GM21529 (cell line): Measurements from ENCODE around the gene MITF.

Experiments
- ATAC-seq: cut with Tn5 transposase; IDR thresholded peaks from one replicate; pipeline ENCODE4 v1.9.1; 2021; ENCODE audit not compliant: unreplicated experiment

MITF gene

DNA sequence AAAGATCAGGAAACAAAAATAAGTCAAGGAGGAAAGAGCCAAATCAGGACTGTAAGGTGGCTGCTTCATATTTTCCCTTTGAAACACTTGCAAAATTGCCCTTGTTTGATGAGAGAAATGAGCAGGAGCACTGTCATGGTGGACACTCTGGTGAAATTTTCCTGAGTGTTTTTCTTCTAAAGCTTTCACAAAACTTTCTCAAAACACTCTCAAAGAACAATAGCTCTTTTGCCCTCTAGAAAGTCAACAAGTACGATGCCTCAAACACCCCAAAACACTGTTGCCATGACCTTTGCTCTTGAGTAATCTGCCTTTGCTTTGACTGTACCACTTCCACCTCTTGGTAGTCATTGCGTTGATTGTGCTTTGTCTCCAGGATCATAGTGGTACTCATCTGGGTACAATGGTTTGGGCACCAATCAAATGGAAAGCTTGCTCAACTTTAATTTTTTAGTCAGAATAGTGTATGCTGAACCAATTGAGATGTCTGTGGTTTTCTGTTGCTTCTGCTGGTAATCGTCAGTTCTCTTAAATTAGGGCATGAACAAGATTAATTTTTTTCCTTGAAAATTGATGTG, 13.2 kb upstream of the MITF start:
- ATAC-seq = no peak

DNA sequence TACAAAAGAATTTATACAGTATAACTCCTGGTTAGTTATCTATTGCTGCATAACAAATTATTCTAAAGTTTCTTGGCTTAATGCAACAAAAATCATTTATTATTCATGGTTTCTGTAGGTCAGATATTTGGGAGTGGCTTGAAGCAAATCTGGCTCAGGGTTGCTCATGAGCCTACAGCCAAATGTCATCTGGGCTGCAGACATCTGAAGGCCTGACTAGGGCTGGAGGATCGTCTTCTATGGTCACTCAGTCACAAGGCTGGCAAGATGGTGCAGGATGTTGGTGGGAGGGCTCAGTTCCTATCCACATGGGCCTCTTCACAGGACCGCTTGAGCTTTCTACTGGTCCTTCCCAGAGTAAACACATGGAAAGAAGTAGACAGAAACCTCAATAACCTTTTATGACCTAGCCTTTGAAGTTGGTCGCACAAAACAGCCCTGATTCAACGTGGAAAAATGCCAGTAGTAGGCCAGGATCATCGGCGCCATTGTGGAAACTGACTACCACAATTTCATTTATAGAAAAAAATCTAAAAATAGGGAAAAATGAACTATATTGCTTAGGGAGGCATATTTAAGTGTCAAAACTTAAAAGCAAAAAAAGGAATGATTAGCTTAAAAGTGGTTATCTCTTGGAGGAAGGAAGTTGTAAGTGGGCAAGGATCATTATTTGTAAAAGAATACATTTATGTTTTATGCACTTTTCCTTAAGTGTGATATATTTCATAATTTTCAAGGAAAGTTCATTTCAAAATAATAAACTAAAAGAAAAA, 9.9 kb upstream of the MITF start:
- no peak for ATAC-seq

DNA sequence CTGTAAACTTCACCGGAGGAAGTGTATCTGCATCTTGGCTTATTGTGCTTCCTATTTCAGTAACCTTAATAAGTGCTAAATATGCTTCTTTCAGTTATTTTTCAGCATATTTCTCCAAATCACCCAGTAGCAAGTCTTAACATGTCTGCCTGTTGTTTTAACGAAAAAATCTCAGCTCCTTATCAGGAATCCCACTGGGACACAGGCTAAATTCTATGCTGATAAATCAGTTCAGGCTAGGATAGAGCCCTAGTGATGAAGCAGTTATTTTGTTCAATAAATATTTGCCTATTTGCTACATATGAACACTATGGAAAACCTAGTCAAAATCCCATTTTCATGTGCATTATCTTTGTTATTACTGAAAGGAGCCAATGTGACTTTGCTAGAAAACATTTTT, 8.2 kb upstream of the MITF start:
- no peak for ATAC-seq

DNA sequence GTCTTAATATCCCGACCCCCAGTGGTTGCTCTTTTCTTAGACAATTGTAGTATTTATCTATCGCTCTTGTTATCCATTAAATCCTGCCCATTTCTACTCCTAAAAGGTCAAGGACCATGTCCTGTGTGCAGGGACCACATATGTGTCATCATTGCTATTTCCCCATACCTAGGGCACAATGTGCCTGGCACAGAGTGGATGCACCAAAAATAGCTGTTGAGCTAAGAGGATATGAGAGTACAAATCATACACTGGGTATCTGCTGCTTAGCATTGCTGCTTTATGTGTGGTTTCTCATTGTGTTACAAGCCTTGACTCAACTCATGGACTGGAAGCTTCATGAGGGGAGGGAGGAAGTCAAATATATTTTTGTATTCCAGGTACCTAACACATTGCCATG, 3.4 kb upstream of the MITF start:
- ATAC-seq = no peak

DNA sequence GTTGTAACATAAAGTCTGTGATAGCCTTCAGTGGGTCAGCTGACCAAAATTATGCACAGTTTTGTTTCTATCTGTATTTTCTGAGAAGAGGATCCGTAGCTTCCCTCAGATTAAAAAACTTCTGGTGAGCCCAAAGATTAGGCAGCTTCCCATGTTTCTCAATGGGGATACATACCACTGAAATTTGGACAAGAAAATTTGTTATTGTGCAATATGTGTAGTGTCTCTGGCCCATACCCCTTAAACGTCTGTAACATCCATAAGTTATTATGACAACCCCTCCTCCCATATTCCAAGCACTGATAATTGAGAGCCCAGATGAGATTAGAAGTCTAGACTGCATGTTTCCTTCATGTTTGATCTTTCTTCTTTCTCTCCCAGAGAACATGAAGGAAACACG, 1.9 kb upstream of the MITF start:
- ATAC-seq = no peak

DNA sequence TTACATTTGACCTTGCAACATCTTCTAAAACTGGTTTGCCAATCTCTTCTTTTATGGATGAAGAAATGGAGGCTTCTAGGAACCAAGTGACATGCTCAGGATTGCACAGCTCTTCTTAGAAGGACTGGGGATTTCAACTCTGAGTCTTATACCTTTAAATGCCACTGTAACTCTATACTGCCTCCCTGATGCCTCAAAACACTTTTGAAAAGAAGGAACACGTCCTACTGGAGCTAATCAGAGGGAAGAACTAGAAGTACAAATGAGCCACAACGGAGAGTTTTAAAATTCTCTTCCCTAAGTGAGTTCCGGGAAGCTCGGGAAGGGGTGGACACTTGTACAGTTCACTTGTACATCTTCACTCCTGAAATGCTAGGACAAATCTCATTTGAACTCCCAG, 949 bp upstream of the MITF start:
- no peak for ATAC-seq

DNA sequence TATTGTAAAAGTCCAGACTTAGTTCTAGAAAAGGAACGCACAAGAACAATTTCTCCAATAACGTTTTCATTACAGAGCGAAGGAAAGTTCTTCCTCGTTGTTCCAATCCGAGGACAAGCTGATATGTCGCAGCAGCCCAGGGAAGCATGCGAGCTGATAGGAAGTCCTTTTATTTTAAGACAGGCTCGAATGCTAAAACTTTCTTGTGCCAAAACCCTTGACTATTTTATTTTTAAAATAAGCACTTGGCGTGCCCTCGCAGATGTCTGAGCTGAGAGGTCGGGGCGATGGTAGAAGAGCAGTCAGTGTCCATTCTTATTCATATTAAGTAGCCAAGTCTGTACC, 433 bp upstream of the MITF start:
- no peak for ATAC-seq

DNA sequence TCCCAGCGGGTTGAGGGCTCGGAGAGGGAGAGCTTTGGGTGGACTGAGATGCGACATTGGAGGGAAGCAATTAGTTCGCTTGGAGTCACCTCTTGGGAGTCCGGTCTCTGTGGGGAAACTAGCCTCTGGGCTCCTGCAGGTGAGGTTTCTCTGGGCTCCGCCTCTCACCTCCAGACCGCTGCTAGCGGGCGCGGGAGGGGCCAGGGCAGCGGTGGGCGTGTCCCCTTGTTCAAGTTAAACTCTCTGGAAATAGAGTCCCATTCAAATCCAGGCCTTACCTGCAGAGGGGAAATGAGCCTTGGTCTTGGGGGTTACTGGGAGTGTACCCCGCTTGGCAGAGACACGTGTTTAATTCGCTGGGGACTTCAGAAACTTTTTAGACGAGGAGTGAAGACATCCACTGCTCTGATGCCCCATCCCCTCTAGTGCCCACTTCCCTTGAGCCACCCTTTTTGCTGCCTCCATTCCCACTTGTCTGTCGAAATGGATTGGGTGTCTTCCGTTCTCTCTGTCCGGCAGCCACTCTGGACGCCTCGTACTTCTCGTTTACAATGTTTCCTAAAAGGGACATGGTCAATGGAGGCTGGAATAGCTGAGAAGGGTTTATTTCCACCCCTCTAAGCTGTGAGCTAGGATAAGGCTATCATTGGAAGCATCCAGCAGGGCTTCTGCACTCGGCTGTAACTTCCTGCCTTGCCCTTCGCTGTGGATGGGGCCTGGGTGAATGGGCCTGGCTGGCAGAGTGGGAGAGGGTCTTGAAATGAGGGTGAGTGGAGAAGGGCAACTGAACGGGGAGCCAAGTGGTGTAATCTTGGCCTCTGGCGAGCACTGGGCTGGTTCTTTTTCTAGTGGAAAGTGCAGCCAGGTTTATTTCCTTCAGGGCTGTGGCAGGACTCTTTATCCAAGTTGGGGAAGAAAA, 1.1 kb downstream of the MITF start:
- ATAC-seq = no peak

DNA sequence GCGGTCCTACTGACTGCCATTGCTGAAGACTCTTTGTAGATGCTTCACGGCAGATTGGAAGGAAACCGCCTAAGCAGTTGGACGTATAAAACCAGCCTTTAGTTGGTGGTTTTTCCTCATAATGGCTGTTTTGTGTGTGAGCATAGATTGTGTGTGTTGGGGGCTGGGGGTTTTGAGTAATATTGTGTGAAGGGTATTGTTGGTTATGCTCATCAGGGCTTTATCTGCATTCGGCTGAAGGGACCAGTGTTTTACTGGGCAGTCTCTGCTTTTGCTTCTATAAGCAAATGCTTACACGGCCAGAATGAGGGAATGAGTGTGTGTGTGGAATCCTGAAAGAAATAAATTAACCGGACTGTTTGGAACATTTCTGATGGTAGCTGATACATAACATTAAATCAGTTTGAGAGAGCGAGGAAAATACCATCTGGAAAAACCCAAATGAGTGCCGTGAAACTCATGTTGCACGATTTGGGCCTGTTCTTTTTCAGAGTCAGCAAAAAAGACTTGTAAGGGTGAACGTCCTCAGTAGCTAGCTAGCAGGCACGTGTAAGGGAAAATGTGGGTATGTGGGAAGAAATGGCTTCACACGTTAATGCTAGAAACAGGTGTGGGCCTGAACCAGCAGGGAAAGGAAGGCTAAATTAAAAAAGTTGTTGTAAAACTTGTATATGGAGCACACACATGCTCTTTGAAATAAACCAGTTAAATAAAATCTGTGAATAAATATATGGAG, 1.9 kb downstream of the MITF start:
- ATAC-seq = no peak

DNA sequence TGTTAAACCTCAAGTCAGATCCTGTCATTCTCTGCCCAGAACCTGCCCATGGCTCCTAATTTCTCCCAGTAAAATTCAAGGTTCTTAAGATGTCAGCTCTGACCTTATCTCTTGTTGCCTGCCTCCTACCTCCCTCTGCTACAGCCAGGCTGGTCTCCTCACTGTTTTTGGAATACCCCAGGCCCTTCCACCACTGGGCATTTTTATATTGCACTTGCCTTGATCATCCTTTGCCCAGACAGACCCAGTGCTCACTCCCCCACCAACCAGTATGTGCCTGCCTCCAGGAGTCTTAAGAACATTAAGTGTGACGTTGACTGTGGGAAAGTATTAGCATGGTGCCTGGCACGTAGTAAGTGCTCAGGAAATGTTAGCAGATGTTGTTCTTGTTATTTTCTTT, 3.1 kb downstream of the MITF start:
- no peak for ATAC-seq

DNA sequence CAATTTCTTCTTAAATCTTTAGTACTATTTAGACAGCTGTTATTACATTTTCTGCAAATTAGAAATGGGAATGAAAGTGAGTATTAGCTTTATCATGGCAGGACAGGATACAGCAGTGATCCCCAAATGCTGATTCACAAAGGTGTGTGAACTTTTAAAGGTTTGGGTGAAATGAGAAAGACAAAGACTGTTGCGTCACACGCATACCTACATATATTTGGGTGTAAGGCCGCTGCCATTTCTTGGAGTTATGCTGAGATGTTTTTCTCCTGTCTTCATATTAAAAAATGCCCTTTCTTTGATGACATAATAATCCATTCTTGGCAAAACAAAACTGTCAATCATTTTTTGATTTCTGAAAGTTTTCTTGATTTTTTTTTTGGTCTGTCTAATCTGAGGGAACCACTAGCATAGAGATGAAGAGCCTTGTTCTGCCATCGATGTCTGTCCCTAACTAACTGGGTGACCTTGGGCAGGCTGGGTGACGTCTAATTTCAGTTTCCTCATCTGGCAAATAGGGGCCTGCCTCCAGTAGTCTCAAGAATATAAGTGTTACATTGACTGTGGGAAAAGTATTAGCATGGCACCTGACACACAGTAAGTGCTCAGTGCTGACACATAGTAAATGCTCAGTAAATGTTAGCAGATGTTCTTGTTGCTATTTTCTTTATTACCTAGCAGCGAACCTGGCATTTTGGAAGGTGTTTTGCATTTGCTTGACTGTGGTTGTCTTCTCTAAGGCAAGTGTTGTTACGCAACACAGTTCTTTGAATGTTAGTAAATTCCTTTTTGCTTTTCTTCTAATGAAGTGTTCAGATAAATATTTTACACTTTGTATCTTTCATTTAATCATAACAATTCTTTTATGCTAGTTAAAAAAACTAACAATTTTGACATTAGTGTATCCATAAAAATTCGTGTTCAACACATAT, 5.0 kb downstream of the MITF start:
- ATAC-seq = no peak

DNA sequence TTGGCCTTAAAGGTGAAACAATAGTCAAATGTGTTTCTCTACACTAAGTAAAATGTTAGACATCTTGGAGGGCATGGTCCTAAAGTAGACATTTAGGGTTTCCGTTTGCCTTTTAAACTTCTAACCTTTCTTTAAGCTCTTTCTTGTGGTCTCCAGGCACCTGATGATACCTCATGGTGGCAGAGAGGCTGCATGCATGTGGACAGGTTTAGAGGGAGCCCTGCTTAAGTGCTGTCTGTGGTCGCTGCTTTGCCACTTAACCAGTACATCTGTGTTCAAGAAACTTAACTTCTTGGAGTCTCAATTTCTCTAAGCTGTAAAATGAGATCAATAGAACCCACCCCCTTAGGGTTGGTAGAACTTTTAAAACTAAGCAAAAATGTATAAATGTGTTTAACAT, 6.2 kb downstream of the MITF start:
- no peak for ATAC-seq

DNA sequence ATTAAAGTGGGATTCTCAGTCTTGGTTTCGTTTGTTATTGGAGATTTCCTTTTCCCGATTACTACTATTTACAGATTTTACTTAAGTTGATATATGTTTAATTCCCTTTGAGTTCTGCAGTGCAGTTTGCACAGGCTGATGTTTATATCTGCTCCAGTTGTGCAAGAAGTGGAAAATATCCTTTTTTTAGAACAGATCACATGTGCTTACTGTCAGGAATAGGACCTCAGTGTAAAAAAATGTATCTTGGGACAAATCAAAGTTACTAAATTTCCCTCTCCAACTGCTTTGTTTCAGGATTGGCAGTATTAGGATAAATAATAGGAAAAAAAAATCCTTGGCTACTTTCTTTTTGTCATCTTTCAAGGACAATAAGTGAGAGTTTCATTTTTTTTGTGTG, 6.9 kb downstream of the MITF start:
- no peak for ATAC-seq

DNA sequence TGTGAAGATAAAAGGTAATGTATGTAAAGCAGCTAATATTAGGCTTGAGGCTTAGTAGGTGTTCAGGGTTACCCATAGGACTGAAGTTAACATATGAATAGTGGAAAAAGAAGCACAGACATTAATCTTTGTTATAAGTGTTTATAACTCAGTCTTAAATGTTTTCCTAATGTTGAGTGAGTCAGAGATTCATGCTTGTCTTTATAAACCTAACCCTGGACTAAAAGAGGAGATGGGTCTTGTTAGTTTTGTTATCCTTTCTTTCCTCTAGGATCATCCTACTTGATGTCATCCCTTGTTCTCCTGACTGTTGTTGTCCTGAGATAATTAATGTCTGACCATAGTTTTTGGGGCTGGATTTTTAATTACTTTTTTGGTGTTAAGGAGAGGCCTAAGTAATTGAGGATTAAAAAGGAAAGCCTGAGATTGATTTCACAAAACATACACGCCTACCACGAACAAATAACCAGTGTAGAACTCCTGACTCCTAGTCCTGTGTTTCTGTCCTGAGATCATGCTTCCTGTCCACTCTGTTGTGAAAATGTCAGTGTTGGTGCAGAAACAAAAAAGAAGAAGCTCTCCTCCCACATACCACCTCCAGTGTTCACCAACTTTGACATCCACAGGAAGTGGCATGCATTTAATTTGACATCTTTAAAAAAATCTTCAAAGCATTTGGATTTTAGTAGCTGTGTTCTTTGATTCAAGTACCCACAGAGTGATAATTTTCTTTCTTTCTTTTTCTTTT, 8.4 kb downstream of the MITF start:
- ATAC-seq = no peak

DNA sequence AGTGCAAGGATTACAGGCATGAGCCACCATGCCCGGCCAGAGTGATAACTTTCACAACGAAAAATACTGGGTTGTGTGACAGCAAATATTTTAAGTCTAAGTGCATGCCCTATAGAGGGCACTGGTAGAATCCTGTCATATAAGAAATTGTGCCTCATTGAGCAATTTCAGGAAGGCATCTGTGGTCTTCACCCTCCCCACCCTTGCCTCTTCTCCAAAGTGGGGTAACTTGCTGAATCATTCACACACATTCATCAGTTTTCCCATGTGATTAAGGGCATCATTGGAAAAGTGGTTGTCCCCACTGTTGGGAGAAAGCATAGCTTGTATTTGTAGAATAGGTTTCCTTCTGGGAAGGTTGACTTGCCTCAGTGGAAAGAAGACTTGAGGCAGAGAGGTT, 9.2 kb downstream of the MITF start:
- ATAC-seq = no peak

DNA sequence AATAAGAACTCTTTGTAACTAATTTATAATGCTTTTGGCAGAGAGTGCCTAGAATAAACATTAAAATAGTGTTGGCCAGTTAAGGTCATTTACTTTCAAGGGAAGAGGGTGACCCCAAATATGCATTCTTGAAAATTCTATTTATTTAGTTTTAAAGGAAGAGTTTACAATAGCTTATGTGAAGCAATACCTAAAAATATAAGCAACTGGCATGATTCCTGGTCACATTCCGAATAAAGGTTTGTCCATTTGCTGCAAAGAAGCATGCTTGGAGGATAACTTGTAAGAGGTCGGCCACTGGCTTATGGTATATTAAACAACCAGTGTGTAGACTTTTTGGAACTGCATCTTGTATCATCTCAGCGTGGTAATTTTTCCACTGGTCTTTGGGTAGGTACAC, 10.2 kb downstream of the MITF start:
- ATAC-seq = no peak

DNA sequence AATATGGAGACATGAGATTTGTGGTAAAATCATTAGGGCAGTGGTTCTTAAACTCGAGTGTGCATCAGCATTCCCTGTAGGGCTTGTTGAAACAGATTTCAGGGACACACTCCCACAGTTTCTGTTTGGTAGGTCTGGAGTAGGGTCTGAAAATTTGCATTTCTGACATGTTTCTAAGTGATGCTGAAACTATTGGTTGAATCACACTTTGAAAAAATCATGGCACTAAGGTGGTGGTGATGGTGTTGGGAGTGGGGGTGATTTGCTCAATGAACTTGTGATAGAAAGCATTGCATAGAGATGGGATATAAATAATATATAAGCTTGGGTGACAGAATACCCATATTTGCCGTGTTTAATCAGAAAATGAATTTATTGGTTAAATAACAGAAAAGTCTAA, 11.3 kb downstream of the MITF start:
- ATAC-seq = no peak

DNA sequence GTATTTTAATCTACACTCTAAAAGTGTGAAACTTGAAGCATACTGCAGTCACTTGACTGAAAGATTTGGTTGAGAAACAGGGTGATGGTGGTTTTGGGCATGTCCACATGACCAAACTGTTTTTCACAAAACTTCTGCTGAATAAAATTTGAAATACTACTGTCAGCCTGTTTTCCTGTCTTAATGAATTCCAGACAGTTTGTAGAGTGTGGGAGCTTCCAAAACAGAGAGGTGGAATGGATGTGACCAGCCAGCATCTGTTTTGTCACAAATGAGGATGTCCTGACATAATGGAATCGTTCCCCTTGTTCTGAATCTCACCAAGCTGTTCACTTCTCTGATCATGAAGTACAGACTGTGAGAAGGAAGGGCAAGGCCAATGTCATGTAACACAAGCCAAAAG, 11.8 kb downstream of the MITF start:
- ATAC-seq = no peak

DNA sequence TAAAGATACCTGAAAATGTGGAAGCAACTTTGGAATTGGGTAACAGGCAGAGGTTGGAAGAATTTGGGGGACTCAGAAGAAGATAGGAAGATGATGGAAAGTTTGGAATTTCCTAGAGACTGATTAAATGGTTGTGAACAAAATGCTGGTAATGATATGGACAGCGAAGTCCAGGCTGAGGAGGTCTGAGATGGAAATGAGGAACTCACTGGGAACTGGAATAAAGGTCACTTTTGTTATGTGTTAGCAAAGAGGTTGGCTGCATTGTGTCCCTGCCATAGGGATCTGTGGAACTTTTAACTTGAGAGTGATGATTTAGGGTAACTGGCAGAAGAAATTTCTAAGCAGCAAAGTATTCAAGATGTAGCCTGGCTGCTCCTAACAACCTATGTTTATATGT, 13.0 kb downstream of the MITF start:
- ATAC-seq = no peak
